Muscle of leg (tissue), 11 donors: ENCODE results near the gene STARD7. TPM values are rescaled to one million over a fixed set of nuclear protein-coding genes. Genes with fewer than 3 reads are reported as not detected.
"Not testable (repeated sequence)": the region's sequence is repeated elsewhere in the genome, so short reads cannot be mapped to it uniquely, and the experiment has no call there.

Experiments
- DNase-seq: peaks from one replicate; pipeline ENCODE4 v3.0.0; 2013
- H3K27ac ChIP-seq: one replicate; pipeline ENCODE4 v1.5.1; 2013; ENCODE audit warnings: mild to moderate bottlenecking, low read length, control low read depth
- H3K27me3 ChIP-seq: one replicate; pipeline ENCODE4 v1.6.1; 2013; ENCODE audit warnings: low read length; ENCODE audit not compliant: control insufficient read depth, insufficient read depth
- H3K36me3 ChIP-seq: one replicate; pipeline ENCODE4 v1.6.1; 2013; ENCODE audit warnings: low read length; ENCODE audit not compliant: control insufficient read depth, insufficient read depth
- H3K4me1 ChIP-seq: one replicate; pipeline ENCODE4 v1.6.1; 2013; ENCODE audit warnings: low read length; ENCODE audit not compliant: control insufficient read depth, insufficient read depth
- H3K4me3 ChIP-seq: one replicate; pipeline ENCODE4 v1.5.1; 2013; ENCODE audit warnings: low read length, control low read depth
- H3K9me3 ChIP-seq: replicated peaks from 2 replicates; pipeline ENCODE4 v1.6.1; 2013; ENCODE audit warnings: low read depth, low read length; ENCODE audit not compliant: control insufficient read depth
- WGBS: methylation state at CpG from one replicate; pipeline ENCODE4 v1.1.5; 2013; ENCODE audit warnings: missing lambda C conversion rate; ENCODE audit not compliant: insufficient coverage; 5-methylcytosine and 5-hydroxymethylcytosine counted together
- polyA plus RNA-seq, 8 donors: library from polyadenylated mRNA; unstranded; fragments of 120-200 nt; gene quantifications; one replicate each; pipeline versions ENCODE4 v1.2.1 to v1.2.3, GENCODE V29; 2013; ENCODE audit warnings: inconsistent platforms in 1 of 8, low replicate concordance in 1 of 8; ENCODE audit not compliant: insufficient read length in 8 of 8, insufficient read depth in 1 of 8
- total RNA-seq: library from RNA; stranded (reverse); fragments of 120-200 nt; gene quantifications from one replicate; pipeline ENCODE4 v1.2.4, GENCODE V29; 2013

STARD7 gene
- total and polyA plus RNA-seq, 9 donors = 93.2 to 130 (median 105) TPM

- 0% methylated on average over 27 of the region's 35 CpGs for WGBS
- no peak overlapping the region for H3K27ac ChIP-seq
- no peak for DNase-seq
- peak overlapping the region; percentile 49 for H3K4me3 ChIP-seq
- H3K36me3 ChIP-seq = no peaks in the 10 kb centered on the region
- peaks cover 18% of the 10 kb centered on the region for H3K27me3 ChIP-seq
- H3K4me1 ChIP-seq = peaks cover 50% of the 10 kb centered on the region
- H3K9me3 ChIP-seq = no peaks in the 10 kb centered on the region
Observed at GRCh38 chr2:96144481-96145035, 64.1 kb downstream of the STARD7 start.

- 74% methylated on average over 17 of the region's 23 CpGs for WGBS
- H3K4me1 ChIP-seq = peaks cover 50% of the 10 kb centered on the region
Observed at GRCh38 chr2:96143848-96144480, 64.7 kb downstream of the STARD7 start.

GRCh38 chr2:96143231-96143847, 65.3 kb downstream of the STARD7 start:
- Histone ChIP-seq H3K4me3 (no peak overlapping the region), H3K27ac (no peak overlapping the region), H3K9me3 (no peaks in the 10 kb centered on the region), H3K4me1 (peaks cover 46% of the 10 kb centered on the region), H3K27me3 (peaks cover 12% of the 10 kb centered on the region), H3K36me3 (no peaks in the 10 kb centered on the region)
- DNase-seq = no peak
- WGBS = 36% methylated on average over 2 of the region's 10 CpGs

More at GRCh38 chr2:96143848-96144480, 64.7 kb downstream of the STARD7 start:
- peaks cover 18% of the 10 kb centered on the region for H3K27me3 ChIP-seq
- peak overlapping the region; percentile 49 for H3K4me3 ChIP-seq
- DNase-seq = no peak
- no peaks in the 10 kb centered on the region for H3K36me3 ChIP-seq
- no peaks in the 10 kb centered on the region for H3K9me3 ChIP-seq
- no peak overlapping the region for H3K27ac ChIP-seq

DNA sequence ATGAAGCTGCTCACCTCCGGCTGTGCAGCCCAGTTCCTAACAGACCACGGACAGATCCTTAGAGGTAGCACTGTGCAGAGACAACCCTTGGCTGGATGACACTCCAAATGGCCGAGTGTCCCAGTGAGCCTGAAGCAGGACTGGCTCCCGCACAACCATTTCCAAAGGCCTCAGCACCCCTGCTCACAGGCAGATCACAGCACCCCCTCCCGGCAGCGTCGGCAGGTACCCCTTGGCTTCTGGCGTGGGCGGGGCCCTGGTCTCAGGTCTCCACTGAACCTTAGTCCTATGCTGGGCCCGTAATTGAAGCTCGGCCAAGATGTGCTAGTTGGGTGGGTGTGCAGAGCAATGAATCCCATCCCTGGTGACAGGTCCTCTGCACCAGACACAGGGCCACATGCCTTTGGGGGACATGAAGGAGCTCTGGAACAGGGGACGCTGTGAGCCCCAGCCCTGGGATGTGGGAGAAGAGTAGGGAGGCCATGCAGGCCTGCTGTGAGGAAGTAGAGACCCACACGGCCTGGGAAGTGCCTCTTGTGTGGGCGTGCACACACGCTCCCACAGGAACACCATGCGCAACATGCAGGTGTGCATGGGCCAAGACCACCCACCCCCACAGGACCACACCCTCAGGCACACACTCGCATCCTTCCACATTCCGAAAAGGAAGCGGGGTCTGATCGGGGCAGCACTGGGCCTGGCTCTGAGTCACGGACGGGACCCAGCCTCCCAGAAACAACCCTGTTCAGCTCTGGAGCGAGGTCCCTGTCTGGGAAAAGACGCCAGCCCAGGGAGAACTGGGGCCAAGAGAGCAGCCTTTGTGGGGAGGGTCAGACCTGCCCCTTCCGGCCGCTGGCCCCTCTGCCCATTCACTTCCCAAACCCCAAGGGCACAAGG, 66.2 kb downstream of the STARD7 start:
- Histone ChIP-seq H3K9me3 (no peaks in the 10 kb centered on the region), H3K27ac (no peak overlapping the region), H3K36me3 (no peaks in the 10 kb centered on the region), H3K4me3 (no peak overlapping the region), H3K4me1 (peaks cover 37% of the 10 kb centered on the region), H3K27me3 (peaks cover 11% of the 10 kb centered on the region)
- DNase-seq = no peak
- WGBS = 68% methylated on average over 19 of the region's 26 CpGs

DNA sequence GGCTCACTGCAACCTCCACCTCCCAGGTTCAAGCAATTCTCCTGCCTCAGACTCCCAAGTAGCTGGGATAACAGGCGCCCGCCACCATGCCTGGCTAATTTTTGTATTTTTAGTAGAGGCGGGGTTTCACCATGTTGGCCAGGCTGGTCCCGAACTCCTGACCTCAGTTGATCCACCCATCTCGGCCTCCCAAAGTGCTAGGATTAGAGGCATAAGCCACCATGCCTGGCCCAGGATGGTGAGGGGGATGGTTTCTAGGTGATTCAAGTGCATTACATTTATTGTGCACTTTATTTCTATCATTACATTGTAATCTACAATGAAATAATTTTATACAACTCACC, 67.0 kb downstream of the STARD7 start:
- not testable (repeated sequence) for H3K4me3 ChIP-seq, H3K27me3 ChIP-seq, H3K36me3 ChIP-seq, DNase-seq, H3K27ac ChIP-seq, H3K9me3 ChIP-seq
- peaks cover 30% of the 10 kb centered on the region for H3K4me1 ChIP-seq
- no CpG with 5 or more reads among the region's 5 CpGs for WGBS

DNA sequence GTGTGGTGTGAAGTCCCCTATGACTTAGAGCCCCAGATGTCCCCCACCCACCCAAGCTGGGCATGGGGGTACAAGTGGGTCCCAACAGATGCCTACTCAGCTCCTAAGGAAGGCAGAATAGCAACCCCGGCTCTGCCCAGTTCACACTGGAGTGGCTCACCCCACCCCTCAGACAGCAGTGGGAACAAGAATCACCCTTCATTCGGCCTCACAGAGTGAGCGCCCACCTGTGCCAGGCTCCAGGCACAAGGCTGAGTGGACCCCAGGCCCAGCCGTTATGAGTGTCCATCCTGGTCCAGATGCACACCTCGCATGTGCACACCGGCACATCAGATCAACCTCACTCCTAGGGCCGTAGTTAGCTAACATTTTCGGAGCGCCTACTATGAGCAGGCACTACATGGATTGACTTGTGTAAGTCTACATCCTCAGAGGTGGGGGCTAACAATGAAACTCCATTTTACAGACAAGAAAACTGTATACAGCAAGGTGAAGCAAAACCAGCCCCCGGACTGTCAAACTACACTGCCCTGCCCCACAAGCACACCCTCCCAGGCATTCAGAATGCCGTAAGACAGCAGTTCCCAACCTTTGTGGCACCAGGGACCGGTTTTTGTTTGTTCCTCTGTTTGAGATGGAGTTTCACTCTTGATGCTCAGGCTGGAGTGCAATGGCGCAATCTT, 67.5 kb downstream of the STARD7 start:
- H3K4me1 ChIP-seq = peaks cover 25% of the 10 kb centered on the region
- WGBS = 88% methylated on average over 9 of the region's 13 CpGs
- no peaks in the 10 kb centered on the region for H3K9me3 ChIP-seq
- DNase-seq = no peak
- H3K27ac ChIP-seq = no peak overlapping the region
- peaks cover 8% of the 10 kb centered on the region for H3K27me3 ChIP-seq
- no peaks in the 10 kb centered on the region for H3K36me3 ChIP-seq
- H3K4me3 ChIP-seq = no peak overlapping the region

GRCh38 chr2:96139181-96139758, 69.4 kb downstream of the STARD7 start:
- Histone ChIP-seq H3K36me3 (no peaks in the 10 kb centered on the region), H3K9me3 (no peaks in the 10 kb centered on the region), H3K4me1 (peaks cover 12% of the 10 kb centered on the region), H3K27ac (no peak overlapping the region), H3K4me3 (no peak overlapping the region), H3K27me3 (peaks cover 15% of the 10 kb centered on the region)
- DNase-seq = no peak
- WGBS = 92% methylated on average over 2 of the region's 7 CpGs

- WGBS = 9% methylated on average over 8 of the region's 17 CpGs
Observed at GRCh38 chr2:96138179-96139145, 70.2 kb downstream of the STARD7 start, which contains the start of gene ASTL. Gene ASTL (minus strand): TSS chr2:96138502. CDS start chr2:96138436, 66 bp downstream.

More at GRCh38 chr2:96138179-96139145, 70.2 kb downstream of the STARD7 start, which contains the start of gene ASTL:
- Histone ChIP-seq H3K4me3 (no peak within 1 kb of the TSS), H3K4me1 (peaks cover 5% of the 10 kb centered on the region), H3K9me3 (no peaks in the 10 kb centered on the region), H3K27ac (no peak within 1 kb of the TSS), H3K27me3 (peaks cover 18% of the 10 kb centered on the region), H3K36me3 (no peaks in the 10 kb centered on the region)
- no peak for DNase-seq
